GM19025 (cell line): ENCODE results near the gene MIS18A.

Experiments used
- ATAC-seq: cut with Tn5 transposase; IDR thresholded peaks from one replicate; pipeline ENCODE4 v1.9.1; 2021; ENCODE audit warnings: mild to moderate bottlenecking, low read depth, moderate library complexity; ENCODE audit not compliant: unreplicated experiment

Gene MIS18A

DNA sequence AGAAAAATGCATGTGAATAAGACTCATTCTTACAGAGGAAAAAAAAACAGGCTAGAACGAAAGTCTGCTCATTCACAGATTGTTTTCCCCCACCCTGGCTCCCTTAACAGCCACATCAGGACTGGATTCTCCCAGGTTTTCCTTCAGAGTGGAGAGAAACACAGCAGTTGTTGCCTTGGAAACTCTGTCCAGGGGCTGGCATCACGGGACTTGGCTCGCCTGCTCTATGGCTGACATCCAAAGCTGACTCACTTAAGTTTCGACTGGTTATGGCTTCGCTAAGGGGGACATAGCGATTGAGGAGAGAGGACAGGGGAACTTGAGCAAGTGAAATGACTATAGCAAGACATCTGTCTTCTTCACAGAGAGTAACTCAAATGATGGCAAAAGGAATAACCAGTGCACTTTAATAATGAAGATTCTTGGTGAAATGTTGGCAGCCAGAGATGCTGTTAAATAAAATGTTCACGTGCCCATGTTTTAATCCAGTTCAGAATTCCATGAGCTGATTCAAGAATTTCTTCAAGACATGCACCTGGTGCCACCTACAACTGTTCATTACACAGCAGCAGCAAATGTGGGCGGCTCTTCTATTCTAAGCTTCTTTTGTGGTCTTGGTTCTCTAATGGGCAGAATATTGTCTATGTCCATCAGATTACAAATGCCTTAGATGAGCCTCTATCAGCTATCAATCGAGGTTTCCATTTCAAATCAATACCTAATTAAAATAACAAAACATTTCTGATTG lies 21.8 kb downstream of the MIS18A start:
- no peak for ATAC-seq

DNA sequence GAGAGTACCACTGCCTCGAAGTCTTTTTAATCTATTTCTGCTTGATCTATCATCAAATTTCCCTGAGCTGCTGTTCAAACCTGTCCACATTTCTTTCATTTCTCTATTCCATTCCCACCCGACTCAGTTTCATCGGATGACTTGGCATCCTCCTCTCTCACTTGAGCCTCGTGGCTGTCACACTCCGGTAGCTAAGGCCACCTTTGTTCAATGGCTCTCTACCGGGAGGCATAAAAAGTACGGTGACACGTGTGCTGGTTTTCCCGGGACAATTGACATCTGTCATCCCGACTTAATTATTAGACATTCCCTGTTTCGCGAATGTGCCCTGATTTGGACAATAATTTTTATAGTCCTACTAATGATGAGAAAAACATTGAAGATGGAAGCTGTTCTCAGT lies 22.6 kb downstream of the MIS18A start:
- ATAC-seq: no peak

DNA sequence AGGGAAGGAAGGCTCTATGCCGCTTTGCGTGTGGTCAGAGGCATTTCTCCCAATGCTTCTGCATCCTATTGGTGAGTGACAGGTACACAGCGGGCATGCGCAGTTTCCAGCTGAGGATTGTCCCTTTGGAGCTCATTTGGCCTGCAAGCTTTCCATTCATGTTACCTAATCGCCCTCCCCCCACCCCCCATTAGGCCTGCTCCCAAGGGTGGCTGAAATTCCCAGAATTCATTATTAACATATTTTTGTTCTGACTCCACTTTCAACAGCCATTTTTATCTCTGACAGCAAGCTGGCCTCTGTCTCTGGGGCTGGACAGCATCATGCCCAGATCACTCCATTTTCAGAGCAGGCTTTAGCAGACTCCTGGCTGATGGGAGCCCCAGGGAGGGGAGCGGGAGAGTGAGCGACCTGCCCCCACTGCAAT lies 25.6 kb downstream of the MIS18A start:
- ATAC-seq: no peak

DNA sequence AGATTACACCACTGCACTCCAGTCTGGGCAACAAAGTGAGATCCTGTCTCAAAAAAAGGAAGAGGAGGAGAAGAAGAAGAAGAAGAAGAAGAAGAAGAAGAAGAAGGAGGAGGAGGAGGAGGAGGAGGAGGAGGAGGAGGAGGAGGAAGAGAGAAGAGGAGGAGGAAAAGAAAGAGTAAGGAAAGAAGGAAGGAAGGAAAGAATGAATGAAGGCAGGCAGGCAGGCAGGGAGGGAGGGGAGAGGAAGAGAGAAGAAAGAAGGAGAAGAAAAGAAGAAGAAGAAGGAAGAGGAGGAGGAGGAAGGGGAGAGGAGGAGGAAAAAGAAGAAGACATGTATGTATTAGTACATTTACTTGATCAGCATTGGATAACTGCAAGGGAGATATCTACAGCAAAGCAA lies 26.7 kb downstream of the MIS18A start:
- no peak for ATAC-seq

DNA sequence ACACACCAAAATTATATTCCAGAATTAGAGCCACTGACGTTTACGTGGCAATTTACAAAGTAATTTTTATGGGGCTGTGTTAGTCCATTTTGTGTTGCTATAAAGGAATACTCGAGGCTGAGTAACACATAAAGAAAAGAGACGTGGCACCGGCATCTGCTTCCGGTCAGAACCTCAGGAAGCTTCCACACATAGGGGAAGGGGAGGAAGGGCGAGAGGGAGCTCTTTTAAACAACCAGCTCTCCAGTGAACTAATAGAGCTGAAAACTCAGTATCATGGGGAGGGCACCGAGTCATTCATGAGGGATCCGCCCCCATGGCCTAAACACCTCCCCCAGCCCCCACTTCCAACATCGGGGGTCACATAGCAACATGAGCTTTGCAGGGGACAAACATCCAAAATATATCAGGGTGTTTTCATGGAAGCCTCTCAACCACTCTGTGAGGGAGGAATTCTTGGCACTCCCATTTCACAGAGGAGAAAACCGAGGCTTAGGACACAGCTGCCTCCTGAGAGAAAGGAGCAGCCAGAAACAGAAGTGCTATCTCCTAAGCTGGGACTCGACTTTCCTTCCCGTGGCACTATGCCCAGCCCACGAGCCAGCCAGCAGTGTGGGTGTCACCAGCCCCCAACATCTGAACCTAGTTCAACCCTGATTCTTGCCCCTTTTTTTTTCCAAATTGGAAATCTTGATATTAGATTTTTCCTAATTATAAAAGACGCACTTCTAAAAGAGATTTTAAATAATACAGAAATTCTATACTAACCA lies 29.2 kb downstream of the MIS18A start:
- no peak for ATAC-seq

DNA sequence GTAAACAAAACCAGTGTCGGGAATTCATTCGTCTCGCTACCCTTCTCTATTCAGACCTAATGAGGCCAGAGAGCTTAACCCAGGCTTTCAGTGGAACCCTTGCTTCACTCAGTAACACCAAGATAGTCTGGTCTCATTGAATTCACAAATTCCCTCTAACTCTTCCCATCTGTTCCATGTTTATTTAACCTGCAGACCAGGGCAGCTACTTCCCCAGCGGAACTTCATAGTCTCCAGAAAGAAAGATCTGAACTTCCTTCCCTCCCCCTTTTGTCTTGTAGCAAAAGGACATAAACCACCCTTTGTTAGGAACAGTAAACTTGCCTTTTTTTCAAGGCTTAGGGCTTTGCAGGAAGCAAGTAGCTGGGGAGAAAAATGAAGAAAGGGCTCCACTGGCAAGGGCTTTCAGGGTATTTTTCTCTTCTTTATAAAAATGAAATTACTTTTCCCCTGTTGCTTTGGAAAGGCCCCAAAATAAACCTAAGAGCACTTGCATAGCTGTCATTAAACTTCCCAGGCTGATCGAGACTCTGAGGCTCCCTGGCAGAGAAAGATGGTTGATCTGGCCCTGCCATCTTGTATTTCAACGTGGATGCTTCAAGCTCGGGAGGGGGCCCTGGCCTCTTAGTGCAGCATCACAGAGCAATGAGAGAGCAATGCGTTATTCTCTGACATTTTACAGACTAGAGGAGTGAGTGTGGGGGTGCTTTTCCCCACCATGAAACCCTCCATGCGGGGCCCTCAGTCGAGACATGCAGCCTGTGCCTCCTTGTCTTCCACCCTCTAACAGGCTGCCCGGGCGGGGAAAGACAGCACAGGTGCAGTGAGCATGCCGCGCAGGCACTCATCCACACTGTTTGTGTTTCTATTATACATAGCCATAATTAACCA lies 30.0 kb downstream of the MIS18A start:
- no peak for ATAC-seq

DNA sequence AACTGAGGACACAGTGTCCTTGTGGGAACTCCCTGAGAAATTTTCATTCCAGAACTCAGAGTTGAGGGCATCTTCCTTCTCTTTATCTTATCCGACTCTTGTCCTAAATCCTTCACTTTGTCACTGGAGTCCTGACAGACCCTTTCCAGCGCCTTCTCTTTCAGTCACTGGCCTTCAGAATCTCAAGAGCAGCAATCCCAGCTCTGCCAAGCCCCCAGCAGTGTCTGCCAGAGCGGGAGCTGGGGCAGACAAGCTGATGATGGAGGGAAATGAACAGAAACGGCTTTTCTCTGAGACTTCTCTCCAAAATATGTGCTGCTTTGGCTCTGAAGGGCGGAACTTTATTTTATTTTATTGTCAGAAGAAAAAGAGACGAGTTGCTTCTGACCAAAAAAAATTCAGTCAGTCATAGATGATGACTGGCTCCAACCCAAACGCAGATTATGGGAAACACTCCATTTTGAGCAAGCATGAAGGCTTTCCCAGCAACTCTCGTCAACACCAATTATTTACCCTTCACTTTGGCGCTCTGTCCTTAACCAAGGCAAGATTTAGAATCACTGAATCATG lies 32.2 kb downstream of the MIS18A start:
- no peak for ATAC-seq

DNA sequence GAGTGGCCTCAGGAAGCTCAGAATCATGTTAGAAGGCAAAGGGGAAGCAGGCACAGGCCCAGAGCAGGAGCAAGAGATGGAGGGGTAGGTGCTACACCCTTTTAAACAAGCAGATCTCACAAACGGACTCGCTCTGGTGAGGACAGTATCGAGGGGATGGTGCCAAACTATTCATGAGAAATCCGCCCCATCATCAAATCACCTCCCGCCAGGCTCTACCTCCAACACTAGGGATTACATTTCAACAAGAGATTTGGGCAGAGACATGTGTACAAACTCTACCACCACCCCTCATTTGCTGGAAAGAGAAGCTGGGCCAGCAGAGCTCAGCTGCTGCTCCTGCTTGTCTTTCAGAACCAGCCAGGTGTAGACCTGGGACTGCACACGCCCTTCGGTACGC lies 32.9 kb downstream of the MIS18A start:
- no peak for ATAC-seq

DNA sequence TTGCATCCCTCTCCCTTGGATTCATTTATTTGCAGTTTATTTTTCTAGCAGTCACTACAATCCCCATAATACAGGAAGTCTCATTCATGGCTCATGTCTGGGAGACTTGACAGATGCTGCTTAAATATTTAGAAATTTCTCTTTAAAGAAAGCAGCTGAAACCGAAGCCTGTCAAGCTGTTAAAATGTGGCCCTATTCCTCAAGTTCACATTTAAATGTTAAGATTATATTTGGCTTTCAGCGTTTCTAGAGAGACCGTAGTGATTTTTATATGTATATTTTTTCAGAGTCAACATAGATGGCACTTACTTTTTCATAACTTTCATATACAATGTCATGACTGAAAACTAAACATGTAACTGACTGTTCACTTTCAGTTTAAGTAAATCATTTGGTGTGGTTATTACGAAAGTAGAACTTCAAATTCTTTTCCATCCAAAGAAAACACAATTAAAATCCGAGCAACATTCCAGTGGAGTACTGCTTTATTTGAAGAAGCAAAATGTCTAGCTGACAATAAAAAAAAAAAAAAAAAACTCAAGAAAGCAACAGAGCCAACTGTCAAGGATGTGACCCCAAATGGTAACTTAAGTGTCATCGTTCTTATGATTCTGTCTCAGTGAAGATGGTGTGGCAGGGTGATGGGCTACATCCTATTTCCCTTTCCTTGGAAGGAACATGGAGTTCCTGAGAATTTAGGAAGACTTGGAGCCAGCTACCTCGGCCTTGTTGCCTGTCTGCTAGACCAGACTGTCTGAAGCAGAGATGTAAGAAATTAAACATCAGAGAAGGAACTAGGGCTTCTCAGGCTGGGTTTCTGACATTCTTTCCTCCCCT lies 37.8 kb downstream of the MIS18A start:
- no peak for ATAC-seq

DNA sequence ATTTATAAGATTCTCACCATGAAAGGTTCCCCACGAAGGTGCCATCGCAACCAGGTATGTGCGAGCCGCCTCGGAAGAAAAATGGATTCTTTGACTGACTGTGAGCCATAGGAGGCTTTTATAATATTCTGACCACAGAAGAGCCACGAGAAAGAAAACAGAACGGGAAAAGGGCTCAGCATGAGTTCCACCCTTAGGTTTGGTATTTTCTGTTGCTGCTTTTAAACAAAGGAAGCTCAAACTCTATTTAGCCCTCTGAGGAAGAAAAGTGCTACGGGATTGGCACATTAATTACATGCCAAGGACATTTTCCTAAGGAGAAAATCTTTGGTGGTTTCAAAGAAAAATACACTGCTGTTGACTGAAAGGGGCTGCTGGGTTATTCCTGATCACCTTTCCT lies 39.3 kb downstream of the MIS18A start:
- no peak for ATAC-seq

DNA sequence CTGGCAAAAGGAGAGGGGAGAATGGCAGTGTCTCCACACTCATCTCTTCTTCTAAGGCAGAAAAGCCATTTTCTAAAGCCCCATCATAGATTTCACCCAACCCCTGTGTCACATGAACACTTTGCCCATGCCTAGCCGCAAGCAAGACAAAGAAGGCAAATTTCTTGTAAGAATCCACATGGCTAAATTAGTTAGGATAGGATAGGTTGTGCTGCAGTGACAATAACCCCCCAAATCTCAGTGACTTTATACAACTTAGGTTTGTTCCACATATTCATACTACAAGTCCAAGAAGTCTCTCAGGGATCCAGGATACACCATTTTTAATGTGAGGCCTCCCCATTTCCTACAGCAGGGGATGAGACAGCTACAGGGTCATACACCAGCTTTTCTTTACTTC lies 40.8 kb downstream of the MIS18A start:
- ATAC-seq: no peak

DNA sequence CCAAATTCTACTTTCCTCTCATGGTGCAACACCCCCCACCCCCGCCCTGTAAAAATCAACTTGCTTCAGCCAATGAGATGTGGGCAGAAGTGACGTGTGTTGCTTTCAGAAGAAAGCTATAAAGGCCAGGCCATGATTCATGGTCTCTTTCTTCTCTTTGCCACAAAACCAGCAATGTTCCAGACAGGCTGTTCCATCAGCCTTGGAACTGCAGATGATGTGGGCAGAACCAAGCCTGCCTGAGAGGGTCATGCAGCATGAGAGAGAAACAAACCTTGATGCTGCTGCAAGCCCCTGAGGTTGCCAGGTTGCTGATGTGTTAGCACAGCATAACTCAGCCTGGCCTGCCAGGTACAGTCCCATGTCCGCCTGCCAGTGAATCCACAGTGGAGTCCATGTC lies 41.8 kb downstream of the MIS18A start:
- no peak for ATAC-seq

DNA sequence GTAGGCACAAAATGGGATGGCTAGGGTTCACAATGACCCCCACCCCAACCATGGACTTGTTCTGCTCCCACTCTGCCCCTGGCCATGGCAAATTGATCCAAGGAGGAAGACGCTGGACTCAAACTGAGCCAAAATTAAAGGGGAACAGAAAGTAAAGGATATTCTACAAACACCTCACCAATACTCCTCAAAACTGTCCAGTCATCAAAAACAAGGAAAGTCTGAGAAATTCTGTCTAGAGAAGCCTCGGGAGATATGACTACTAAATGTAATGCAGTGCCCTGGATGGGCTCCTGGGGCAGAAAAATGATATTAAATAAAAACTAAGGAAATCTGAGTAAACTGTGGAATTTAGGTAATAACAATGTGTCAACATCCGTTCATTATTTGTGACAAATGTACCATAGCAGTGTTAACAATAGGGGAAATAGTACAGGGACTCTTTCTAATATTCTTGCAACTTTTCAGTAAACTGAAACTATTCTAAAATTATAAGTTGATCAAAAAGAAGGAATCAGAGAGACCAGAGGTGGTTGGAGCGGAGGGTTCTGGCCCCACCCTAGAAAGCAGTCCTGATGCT lies 45.0 kb downstream of the MIS18A start:
- no peak for ATAC-seq

DNA sequence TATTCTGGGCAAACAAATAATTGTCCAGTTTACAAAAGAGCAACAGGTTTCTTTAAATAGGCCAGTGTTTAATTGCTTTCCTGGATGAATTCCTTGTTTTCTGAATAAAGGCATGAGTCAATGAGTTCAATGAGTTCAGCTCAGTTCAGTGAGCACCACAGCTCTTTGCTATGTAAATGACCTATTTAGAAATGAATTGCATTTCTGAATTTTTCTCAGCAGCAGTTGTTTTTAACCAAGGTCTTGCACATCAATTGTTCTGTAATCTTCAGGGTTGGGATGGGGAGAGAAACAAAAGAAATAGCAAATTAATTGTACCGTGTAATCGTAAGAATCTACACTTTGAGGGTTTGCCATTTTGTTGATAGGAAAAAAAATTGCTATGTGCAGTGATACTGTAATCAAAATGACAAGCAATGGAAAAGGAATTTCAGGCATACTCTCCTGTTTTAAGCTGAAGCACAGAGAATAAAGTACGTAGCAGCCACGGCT lies 45.7 kb downstream of the MIS18A start:
- no peak for ATAC-seq

DNA sequence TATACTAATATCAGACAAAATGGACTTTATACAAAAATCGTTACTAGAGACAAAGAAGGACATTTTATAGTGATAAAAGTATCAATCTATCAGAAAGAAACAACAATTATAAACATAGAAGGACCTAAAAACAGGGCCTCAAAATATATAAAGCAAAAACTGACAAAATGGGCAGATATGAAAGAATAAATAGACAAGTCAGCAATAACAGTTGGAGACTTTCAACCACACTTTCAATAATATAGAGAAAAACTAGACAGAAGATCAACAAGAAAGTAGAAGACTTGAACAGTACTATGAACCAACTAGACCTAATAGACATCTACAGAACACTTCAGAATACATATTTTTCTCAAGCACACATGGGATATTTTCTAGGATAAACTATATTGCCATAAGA lies 52.4 kb downstream of the MIS18A start:
- ATAC-seq: no peak
